Measurements from ENCODE around the gene LEP.

The LEP gene

DNA sequence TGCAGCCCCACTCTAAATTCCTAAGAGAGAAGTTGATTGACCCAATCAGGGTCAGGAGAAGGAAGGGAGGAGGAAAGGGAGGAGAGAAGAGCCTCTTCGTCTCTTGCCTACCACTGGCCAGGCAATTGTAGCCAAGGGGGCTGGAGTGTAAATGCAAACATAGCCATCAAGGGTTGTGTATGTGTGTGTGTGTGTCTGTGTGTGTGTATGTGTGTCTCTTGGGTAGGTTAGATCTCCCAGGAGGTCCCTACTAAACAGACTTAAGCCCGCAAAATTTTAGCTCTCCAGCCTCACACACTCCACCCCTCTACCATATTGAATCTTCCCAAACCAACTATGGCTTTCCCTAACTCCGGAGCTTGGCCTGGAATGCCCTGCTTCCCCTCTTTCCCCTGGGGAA, 3.8 kb downstream of the LEP start:
- no peak for DNase-seq (ENCODE audit: low read depth in 1 of 2, low spot score in 1 of 2)

DNA sequence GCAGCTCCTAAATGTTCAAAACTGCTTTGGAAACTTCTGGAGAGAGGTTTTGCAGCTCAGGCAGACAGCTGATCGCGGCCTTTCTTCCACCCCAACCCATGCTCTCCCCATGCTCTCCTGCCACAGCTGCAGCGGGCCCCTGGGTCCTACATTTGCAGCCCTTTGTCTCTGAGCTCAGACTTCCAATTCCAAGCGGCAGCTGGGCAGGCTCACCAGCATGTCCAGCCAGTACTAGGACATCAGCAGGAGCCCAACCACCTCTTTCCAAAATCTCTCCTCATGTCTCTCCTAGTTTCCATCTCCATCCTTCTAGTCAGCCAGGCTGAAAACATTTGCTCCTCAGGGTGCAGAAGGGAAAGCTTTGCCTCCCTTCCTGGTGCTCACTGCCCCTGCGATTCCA, 6.0 kb downstream of the LEP start:
- DNase-seq (ENCODE audit: low read depth in 1 of 2, low spot score in 1 of 2): no peak

DNA sequence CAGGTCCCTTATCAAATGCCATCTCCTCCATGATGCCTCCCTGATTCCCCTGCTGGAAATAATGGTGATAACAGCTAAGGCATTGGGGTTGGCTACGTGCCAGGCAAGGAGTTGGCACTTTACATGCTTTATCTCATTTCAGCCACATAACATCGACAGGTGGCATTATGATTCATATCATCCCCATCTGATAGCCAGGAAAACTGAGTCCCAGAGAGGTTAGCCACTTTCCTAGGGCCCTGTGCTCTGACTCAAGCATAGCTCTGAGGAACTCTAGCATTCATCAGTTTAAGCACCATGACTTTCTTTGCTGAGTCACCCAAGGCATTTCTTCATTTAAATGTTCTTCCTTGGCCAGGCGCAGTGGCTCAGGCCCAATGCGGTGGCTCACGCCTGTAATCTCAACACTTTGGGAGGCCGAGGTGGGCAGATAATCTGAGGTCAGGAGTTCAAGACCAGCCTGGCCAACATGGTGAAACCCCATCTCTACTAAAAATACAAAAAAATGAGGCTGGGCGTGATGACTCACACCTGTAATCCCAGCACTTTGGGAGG, 6.6 kb downstream of the LEP start:
- no peak for DNase-seq (ENCODE audit: low read depth in 1 of 2, low spot score in 1 of 2)

DNA sequence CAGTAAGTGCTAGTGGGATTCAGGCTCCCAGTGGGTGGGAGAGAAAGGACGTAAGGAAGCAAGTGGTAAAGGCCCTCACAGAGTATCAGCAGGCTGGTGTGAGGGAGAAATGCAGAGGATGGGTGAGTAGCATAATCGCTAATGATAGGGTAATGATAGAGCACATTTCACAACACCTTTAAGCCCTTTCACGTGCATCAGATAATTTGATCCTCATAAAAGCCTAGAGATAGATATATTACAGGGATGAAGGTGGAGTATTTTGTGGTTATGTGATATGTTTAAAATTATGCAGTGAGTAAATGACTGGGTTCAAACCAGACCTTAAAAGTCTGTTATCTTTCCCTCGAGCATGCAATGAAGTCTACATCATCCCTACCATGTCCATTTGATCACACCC, 10.3 kb downstream of the LEP start:
- DNase-seq (ENCODE audit: low read depth in 1 of 2, low spot score in 1 of 2): no peak

DNA sequence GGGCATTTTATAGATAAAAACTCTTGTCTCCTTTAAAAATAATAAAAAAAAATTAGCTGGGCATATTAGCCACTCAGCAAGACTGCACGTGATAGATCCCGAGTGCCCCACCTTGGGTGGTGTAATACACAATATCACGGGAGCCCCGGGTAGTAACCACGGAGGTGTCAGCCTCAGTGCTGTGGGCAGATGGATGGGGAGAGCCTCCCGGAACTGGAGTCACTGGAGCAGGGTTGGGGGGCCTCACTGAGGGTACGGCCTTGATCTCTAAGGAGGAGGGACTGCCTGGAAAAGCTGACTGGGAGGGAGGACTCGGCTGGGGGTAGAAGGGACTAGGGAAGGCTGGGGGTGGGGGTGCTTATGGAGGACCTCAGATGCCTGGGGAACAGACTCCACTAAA, 12.6 kb downstream of the LEP start:
- no peak for DNase-seq (ENCODE audit: low read depth in 1 of 2, low spot score in 1 of 2)

DNA sequence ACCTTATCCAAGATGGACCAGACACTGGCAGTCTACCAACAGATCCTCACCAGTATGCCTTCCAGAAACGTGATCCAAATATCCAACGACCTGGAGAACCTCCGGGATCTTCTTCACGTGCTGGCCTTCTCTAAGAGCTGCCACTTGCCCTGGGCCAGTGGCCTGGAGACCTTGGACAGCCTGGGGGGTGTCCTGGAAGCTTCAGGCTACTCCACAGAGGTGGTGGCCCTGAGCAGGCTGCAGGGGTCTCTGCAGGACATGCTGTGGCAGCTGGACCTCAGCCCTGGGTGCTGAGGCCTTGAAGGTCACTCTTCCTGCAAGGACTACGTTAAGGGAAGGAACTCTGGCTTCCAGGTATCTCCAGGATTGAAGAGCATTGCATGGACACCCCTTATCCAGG, 13.4 kb downstream of the LEP start:
- no peak for DNase-seq (ENCODE audit: low read depth in 1 of 2, low spot score in 1 of 2)

DNA sequence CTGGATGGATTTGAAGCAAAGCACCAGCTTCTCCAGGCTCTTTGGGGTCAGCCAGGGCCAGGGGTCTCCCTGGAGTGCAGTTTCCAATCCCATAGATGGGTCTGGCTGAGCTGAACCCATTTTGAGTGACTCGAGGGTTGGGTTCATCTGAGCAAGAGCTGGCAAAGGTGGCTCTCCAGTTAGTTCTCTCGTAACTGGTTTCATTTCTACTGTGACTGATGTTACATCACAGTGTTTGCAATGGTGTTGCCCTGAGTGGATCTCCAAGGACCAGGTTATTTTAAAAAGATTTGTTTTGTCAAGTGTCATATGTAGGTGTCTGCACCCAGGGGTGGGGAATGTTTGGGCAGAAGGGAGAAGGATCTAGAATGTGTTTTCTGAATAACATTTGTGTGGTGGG, 14.2 kb downstream of the LEP start:
- no peak for DNase-seq (ENCODE audit: low read depth in 1 of 2, low spot score in 1 of 2)

DNA sequence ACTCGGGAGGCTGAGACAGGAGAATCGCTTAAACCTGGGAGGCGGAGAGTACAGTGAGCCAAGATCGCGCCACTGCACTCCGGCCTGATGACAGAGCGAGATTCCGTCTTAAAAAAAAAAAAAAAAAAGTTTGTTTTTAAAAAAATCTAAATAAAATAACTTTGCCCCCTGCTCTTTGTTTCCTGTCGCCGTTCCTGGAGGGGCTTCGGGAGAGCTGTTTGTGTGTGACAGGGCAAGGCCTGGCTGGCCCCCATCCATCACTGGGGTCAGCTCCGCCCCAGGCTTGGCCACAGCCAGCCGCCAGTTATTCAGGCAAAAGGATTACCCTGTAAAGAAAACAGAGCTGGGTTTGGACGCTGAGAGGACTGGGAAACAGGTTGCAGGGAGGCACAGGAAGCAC, 16.4 kb downstream of the LEP start:
- DNase-seq (ENCODE audit: low read depth in 1 of 2, low spot score in 1 of 2): no peak

DNA sequence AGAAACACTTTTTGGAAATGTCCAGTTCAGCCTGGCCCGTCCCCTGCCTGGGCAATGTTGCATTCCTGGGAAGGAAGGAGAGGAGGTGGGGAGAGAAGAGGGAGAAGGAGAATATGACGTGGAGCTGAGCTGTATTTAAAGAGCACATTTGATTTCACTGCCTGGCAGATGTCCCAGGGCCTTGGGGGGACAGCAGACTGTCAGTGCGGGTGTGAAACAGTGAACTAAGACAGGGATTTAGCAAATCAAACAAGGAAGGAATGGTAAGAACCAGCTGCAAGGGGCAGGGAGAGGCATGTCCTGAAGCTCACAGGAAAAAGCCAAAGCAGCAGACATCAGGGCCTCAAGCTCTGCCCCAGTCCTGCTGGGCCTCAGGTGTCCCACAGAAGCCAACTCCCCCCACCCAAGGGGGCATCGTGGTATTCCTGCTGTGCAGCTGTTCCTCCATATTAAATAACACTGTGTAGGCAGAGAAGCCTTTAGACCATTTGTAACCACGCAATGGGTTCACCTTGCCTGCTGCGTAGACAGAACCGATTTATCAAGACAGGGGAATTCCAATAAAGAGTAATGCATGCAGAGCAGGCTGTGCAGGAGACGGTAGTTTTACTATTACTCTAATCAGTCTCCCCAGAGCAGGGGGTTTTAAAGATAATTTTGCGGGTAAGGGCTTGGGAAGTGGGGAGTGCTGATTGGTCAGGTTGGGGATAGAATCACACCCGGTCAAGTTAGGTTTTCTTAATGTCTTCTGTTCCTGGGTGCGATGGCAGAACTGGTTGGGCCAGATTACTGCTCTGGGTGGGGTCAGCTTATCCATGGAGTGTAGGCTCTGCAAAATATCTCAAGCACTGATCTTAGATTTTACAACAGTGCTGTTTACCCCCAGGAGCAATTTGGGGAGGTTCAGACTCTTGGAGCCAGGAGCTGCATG, 18.3 kb downstream of the LEP start:
- DNase-seq (ENCODE audit: low read depth in 1 of 2, low spot score in 1 of 2): no peak

DNA sequence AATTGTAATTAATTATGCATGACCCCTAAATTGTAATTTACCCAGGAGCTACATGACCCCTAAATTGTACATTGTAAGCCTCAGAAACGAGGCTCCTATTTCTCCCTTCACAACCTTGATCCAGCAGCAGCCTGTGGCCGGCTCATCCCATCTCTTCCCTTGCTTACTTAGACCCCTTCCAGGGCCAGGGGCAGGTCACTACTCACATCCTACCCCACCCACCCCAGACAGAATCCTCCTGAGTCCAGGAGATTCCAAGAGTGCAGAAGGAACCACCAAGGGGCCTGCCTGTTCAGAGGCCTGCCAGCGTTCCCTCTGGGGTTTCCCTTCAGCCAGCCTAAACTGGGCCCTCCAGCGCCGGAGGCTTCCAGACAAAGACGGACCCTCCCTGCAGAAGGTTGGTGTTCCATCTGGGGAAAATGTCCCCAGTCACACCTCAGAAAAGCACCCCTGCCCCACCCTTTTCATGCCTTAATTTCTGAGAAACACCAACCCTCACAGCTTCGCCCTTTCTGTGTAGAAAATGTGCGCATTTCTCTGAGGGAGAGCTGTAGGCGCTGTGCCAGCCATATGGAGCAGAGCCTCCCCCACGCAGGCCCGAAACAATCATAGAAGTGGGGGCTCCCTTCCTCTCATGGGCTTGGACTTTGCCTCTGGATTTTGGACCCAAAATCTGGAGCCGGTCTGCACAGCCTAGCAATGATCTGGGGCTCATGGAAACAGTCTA, 19.2 kb downstream of the LEP start:
- no peak for DNase-seq (ENCODE audit: low read depth in 1 of 2, low spot score in 1 of 2)

DNA sequence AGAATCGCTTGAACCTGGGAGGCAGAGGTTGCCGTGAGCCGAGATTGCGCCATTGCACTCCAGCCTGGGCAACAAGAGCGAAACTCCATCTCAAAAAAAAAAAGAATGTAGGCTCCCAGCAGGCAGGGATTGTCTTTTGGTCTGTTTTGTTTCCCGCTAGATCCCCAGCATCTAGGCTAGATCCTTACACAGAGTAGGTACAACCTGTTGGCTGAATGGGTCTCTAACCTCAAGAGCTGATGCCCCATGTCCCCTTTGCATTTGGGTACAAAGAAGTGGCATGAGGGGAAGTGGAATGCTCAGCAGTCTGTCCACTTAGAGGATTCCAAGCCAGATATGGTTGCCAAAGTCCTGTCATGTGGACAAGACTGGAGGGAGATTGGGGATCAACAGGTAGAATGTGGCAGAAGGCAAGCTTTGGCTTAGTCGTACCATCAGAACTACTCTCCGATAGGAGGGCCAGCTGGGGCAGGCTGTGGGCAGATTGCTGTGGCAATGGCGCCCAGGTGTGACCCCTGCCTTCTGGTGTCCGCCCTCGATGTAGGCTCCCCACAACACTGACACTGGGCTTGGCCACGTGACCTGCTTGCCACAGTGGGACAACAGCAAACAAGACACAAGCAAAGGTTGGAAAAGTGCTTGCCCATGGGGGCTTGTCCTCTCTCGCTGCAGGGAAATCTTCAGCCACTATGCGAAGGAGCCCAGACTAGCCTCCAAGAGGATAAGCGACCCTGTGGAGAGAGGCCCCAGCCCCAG, 21.4 kb downstream of the LEP start:
- DNase-seq (ENCODE audit: low read depth in 1 of 2, low spot score in 1 of 2): no peak

DNA sequence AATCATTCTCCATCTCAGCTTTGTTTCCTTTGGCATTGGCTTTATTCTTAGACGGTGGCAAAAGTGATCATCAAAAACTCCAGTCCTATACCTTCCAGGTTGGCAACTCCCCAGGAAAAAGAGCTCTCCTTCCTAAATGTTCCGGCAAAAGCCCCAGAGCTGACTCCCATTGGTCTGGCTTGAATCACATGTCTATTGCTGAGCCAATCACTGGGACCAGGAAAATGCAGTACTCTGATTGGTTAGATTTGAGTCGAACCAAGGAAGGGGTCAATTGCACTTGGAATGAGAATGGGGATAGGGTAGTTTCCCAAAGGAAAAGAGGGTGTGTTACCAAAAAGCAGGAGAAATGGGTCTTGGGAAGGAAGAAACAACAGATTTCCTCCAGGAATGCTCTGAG, 22.3 kb downstream of the LEP start:
- no peak for DNase-seq (ENCODE audit: low read depth in 1 of 2, low spot score in 1 of 2)

DNA sequence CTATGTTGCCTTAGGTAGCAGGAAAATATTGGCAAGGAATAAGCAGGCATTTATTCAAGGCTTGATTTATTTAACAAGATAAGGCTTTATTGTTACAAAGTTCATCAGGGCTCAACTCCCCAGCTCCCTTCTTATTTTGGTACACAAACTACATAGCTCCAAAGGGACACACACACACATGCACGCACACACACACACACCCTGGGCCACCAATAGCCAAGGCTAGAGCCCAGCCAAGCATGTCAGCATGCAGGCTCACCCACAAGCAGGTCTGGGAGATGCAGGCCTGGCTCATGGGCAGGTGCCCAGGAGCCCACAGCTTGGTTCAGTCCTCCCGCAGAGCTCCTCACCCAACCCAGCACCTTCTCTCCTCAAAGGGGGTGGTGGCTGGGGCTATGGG, 23.4 kb downstream of the LEP start:
- no peak for DNase-seq (ENCODE audit: low read depth in 1 of 2, low spot score in 1 of 2)

DNA sequence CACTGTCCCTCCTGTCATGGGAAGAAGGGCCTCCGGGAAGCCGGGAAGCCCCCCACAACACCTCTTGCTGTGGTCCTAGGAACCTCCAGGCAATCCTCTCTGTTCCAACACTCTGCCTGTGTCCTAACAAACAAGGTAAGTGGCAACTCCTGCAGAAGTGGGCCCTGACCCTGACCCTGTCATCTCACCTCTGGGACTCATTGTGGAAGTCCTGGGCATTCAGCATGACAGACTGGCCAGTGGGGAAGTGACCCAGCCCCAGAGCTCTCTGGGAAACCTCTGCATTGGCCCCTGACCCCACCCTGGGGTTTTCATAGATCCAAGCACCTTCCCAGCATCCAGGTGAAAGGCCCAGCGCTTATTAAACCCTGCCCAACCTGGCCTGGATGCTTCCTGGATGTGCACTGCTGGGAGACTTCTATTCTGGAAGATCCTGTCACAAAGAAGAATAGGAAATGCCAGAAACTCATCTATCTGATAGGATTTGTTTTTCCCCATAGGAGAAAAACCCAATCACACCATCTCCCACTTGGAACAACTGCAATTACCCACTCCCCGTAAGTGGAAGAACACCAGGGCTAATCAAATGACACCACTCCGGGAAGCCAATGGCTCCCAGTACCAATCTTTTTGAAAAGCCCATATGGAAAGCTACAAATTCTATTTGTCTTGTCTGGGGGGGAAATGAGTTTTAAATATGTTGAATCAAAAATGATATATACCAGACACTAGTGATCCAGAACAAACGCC, 24.3 kb downstream of the LEP start:
- no peak for DNase-seq (ENCODE audit: low read depth in 1 of 2, low spot score in 1 of 2)

DNA sequence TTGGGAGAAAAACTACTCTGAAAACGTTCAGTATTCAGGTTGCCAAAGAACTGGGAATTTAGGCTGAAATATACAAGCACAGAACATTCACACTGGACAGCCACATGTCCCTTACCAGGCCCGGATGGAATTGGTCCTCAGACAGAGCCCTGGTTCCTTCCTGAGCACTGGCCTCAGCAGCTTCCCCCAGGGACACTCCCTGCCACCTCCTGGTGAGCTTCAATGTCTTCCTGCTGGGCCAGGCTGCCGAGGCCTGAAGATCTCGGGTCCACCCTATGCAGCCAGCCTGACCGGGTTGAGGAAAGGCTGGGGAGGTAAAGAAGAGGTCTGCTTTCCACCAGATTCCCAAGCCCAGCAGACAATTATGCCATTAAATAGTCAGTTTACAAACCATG, 24.8 kb downstream of the LEP start:
- no peak for DNase-seq (ENCODE audit: low read depth in 1 of 2, low spot score in 1 of 2)

DNA sequence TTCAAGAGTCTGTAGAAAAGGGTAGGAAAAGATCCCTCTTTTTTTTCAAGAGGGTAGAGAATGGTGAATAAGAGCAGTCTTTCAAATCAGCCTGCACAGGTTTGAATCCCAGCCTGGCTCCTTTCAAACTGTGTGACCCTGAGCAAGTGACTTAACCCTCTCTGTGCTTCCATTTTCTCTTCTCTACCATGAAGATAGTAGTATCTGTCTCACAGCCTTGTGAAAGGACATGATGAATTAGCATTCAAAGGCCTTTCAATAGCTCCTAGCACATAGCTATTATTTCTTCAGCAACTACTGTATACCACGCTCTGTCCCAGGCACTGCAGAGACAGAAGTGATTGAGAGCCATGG, 25.4 kb downstream of the LEP start:
- no peak for DNase-seq (ENCODE audit: low read depth in 1 of 2, low spot score in 1 of 2)

DNA sequence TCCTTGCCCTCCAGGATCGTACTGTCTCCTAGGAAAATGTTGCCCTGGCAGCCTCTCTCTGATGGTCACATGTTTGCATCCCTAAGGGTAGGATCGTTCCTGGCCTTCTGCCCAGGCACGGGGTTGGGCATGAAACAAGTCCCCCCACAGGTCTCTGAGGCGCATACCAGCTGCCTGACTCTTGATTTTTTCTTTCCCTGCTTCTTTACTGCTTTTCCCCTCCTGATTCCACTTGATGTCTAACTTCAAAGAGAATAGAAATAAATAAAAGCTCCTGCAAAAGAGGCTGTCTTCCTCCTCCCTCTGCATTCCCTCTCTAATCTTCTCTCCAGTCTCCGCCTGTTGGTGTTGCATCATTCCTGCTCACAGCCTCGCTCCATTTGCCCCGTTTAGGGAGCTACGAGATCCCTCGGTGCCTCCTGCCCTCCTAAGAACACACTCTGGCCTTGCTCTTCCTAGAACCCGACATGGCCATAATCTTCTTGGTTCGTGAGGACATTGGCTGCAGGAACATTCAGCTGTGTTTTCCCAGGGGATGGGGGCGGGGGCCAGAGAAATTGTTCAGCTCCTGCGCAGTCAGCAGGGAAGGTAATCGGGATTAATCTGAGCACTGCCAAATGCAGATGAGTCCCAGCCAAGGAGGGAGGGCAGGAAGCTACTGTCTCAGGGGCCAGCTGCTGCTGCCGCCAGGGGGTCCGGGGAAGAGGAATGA, 26.0 kb downstream of the LEP start:
- no peak for DNase-seq (ENCODE audit: low read depth in 1 of 2, low spot score in 1 of 2)

DNA sequence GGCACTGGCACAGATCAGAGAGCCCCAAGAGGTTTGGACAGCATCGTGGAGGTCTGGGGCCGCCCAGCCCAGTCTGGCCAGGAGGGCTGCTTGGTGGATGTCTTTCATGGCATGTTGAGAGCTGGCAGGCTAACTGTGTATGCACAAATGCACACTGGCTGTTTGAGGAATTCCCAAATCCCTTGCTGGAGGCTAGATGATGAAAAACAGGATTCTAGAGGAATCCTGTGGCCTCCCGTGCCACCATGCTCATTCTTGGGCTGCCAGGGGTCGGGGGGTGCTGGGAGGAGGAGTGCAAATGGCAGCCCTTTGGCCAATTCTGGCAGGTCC, 26.5 kb downstream of the LEP start:
- no peak for DNase-seq (ENCODE audit: low read depth in 1 of 2, low spot score in 1 of 2)

DNA sequence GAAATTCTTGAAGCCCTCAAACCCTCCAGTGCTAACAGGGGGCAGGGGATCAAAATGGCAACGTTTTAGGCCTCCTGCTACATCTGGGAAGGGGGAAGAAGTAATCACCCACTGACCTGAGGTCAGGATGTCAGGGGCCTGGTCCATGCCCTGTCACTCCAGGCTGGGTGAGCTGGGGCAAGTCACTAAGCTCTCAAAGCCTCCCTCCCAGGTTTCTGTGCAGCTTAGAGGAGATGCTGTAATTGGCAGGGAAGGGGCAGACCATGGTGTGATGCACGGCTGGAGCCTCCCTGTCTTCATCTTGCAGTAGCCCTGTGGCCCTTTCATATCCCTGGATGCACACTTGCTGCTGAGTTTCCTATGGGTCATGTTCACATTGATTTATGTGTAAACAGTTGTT, 27.2 kb downstream of the LEP start:
- no peak for DNase-seq (ENCODE audit: low read depth in 1 of 2, low spot score in 1 of 2)

DNA sequence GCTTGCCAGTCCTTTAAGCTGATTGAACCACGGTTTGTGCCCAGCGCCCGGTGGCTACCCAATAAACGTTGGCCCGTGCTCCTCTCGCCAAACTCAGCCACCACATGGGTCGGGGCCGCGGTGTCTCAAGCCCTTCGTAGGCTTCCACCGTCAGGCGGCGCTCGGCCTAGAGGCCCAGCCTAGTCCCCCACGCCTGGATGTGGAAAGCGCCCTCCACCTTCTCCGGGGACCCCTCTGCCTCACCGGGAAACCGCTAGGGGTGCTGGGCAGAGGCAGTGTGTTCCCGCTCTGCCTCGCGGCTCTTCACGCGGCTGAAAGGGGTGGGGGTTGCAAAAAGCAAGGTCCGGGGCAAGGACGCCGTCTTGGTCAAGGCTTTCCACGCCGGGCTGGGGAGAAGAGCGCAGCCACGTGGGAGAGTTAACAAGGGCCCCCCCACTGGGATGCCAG, 29.8 kb downstream of the LEP start:
- DNase-seq (ENCODE audit: low read depth in 1 of 2, low spot score in 1 of 2): no peak
